Activated CD8-positive, alpha-beta memory T cell treated with anti-CD3 and anti-CD28 coated beads, Interleukin-2, amount 50 U/mL, for 48 hours (primary cell): Measurements from ENCODE around the gene CCM2L.
A peak's percentile ranks its signal among the peaks of the same experiment; 100 is the strongest.

ENCODE experiments used
- DNase-seq: peaks from one replicate; pipeline ENCODE4 v3.0.0-alpha.2; 2020

The CCM2L gene

DNA sequence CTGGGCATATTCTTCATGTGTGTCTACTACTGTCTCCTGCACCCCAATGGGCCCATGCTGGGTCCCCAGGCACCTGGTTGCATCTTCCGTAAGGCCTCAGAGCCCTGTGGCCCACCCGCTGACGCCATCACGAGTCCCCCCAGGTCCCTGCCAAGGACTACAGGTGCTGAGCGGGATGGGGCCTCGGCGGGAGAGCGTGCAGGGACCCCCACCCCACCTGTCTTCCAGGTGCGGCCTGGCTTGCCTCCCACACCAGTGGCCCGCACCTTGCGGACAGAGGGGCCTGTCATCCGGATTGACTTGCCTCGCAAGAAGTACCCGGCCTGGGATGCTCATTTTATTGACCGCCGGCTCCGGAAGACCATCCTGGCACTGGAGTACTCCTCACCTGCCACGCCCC lies 13.2 kb upstream of the CCM2L start:
- DNase-seq = no peak

DNA sequence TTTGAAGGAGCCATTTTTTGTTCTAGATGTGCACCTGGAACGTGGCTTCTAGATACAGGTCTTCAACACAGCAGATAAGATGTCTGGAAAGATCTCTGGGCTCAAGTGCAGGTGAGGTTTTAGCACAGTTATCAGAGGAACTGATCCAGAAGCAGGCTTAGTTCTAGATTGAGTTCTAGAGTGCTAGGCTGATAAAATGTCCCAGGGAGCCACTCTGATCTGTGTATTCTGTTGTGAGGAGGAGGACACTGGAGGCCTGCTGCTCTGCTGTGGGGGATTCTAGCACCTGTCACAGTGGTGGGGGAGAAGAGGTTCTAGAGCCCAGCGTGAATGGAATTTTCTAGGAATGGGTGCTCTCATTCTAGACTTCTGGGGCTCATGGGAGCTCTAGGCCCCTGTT lies 12.0 kb upstream of the CCM2L start:
- no peak for DNase-seq

DNA sequence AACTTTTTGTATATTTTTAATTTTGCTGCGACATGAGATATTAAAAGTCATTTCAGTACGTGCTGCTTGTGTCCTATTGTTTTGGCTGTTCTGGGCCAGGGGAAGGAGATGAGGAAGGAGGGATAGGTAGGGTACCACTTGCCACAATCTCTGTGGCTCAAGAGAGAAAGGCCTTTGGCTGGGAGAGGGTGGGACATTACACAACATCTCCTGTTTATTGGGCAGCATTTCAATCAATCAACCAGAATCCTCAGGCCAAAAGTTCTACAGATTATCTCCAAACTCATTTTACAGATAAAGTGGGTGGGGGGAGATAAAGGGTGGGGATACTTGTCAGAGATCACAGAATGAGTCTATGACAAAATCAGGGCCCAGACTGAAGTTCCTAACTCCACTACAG lies 6.9 kb upstream of the CCM2L start:
- DNase-seq = no peak

DNA sequence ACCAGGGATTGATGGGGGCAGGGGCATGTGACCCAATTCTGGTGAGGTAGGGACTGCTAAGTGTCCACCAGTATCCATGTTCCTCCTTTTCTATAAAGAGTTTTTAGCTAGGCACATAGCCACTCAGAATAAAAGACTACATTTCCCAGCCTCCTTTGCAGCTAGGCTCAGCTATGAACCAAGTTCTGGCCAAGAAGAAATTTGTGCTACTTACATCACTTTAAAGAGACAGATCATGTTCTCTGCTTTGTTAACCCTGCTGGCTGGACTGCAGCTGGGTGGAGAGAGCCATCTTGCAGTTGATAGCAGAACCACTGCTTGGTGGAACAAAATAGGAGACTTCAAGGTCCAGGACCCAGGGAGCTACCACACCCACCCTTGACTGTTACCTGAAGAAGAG lies 5.3 kb upstream of the CCM2L start:
- no peak for DNase-seq

DNA sequence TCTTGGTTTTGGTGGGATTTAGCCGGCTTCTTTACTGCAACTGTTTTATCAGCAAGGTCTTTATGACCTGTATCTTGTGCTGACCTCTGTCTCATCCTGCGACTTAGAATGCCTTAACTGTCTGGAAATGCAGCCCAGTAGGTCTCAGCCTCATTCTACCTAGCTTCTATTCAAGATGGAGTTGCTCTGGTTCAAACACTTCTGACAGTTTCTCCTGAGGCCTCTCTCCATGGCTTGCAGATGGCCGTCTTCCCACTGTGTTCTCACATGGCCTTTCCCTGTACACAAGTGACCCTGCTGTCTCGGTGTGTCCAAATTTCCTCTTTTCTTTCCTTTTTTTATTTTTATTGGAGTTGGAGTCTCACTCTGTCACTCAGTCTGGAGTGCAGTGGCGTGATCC lies 4.2 kb upstream of the CCM2L start:
- no peak for DNase-seq

DNA sequence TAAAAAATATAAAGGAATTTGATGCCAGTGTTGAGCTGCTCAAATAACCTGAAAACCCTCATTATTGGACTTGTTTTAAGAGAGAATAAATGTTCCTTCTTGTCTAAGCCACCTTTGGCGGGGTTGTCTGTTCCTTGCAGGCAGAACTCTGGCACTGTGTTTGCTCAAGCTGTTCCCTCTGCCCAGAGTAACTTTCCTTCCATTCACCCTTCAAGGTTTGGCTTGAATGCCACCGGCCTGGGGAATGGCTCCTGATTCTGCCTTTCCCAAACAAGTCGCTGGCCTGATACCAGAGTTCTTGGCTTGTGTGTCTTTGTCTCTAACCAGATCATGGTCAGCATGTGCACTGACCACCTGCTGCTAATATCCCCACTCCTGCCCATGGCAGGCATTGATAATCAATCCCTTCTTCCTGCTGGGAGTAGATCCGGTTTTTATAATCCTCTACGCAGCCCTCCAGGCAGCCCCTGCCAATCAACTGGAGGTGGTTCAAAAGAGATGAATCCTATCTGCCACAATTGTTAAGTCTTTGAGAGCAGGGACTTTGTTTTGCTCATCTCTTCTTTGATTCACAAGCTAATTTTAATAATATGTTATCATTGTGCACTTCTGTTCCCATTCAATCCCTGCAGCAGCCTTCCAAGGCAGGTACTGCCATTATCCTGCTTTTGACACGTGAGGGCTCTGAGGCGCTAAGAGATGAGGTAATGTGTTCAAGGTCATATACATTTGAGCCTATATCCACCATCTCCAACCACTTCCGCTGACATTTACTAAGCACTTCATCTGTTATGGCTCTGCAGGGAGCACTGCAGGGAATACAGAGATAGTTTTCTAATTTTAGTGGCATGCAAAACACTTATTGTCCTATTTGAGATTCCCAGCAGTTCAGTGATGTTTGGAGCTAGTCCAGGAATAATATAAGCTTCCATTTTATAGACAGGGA lies 3.1 kb upstream of the CCM2L start:
- no peak for DNase-seq

DNA sequence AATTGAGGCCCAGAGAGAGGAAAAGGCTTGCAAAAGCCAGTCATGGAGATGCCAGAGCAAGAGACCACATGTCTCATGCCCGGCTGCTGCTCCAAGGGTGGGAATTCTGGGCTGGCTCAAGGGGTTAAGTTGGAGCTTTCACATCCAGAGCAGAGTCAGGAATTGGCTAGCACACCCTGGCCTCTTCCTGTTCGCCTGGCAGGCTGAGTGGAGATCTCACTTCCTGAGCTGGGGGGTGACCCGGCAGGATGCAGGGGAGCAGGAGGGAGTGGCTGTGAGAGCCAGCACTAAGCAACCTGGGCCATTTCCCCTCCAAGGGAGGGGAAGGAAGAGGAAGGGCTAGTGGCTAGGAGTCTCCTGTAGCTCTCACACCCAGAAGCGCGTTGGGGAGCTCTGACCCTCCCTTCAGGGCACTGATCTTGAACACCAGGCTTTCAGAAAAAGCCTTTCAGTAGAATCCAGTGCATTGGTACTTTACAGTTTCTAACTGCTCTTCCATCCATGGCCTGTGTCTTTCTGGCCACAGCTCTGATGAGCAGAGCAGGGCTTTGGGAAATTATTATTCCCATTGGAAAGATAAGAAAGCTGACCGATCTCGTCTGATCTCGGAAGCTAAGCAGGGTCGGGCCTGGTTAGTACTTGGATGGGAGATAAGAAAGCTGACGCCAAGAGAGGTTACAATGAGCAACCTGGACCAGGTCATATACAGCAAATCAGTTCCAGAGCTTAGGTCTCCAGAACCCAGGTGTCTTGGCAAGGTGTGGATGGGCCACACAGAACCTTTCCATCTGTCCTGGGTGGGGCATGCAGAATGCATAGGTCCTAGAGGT lies 2.2 kb upstream of the CCM2L start:
- DNase-seq = no peak

DNA sequence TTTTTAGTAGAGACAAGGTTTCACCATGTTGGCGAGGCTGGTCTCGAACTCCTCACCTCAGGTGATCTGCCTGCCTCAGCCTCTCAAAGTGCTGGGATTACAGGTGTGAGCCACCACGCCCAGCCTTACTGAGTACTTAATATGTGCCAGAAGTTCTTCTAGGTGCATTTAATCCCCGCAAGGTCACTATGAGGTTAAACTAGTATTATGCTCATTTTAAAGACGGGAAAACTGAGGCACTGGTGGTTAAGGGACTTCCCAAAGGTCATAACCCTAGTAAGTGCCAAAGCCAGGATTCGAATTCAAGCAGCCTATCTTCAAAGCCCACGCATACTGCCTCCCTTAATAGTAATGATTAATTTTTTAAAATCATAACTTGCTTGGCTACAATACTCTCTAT lies 674 bp upstream of the CCM2L start:
- DNase-seq = no peak

DNA sequence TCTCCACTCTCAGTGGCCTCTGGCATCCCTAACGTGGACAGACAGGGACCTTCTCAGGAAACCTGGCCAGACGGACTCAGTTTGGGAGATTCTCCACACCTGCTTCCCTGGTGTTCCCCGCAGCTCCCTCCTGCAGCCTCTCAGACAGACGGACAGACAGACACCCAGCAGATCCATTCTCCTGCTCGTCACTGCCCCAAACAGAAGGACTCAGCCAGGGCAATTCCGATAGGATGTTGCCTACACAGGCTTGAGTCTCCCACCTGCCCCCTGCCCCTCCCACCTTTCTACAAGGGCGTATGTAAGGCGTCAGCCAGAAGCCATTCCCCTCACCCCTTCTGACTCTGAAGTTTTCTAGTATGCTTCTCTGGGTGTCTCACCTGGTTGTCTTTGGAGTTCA lies 428 bp downstream of the CCM2L start:
- no peak for DNase-seq

DNA sequence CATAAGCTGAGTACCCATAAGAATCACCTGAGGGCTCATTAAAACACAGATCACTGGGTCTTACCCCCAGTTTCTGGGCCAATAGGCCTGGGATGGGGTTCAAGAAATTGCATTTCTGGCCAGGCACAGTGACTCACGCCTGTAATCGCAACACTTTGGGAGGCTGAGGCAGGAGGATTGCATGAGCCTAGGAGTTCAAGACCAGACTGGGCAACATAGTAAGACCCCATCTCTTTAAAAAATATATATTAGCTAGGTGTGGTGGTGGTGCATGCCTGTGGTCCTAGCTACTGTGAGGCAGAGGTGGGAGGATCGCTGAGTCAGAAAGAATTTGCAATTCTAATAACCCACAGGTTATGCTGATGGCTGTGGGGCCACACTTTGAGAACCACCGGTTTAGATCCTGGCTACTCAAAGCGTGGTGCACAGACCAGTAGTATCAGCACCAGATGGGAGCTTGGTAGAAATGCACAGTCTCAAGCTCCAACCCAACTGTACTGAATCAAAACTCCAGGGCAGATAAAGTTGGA lies 2.0 kb downstream of the CCM2L start:
- DNase-seq = no peak

DNA sequence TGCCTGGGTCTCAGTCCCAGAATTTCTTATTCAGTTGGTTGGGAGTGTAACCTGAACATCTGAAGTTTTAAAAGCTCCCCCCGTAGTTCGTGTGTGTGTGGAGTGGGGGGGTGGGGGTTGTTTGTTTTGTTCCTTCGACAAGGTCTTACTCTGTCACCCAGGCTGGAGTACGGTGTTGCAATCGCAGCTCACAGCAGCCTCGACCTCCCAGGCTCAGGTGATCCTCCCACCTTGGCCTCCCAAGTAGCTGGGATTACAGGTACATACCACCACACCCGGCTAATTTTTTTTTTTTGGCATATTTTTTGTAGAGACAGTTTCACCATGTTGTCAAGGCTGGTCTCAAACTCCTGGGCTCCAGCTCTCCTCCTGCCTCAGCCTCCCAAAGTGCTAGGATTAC lies 3.1 kb downstream of the CCM2L start:
- DNase-seq = no peak

DNA sequence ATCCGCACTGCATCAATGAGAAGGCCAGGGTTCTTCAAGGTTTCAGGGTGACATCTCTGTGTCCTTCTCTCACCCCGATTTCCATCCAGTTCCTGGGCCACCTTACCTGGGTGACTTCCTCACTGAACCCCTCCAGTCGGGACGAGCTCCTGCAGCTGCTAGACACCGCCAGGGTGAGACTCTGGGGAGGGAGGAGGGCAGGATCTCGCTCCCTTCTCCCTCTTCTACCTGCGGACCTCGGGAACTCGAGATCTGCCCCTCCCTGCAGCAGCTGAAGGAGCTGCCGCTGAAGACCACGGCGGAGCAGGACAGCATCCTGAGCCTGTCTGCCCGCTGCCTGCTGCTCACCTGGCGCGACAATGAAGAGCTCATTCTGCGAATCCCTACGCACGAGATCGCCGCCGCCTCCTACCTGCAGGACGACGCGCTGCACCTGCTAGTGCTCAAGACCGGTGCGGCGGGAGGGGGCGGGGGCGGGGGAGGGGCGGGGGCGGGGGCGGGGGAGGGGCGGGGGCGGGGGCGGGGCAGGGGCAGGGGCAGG lies 7.5 kb downstream of the CCM2L start:
- DNase-seq = no peak

DNA sequence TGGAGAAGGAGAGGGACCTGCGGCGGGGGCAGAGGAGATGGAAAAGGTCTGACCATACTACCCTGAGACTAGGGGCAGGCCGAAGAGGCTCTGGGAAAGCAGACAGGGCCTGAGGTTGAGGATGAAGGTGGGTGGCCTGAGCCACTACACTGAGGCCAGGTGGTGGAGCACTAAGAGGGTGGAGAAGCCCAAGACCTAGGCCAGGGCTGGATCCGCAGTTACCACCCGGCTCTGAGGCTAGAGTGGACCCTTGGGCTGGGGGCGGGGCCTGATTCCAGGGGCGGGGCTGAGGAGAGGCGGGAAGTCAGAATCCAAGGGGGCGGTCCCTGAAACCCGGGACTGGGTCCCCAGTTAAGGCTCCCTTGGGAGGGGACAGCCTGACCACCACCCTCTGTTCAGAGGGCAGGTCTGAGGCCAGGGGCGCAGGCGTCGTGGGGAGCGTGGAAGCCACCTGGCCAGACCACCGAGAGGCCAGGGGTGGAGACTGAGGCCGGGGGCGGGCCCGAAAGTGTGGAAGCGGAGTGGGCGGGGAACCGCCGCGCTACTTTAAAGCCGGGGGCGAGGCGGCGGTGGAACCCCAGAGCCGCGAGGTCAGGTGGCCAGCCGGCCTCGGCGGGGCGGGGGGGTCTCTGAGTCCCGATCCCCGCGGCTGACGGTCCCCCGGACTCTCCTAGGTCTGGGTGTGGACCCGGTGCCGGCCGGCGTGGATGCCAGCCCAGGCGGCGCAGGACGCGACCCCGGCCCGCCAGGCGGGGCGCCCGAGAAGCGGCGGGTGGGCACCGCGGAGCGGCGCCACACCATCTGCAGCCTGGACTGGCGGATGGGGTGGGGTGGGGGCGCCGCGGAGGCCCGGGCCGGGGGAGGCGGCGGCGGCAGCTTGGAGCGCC lies 8.3 kb downstream of the CCM2L start:
- DNase-seq = peak; percentile 71

DNA sequence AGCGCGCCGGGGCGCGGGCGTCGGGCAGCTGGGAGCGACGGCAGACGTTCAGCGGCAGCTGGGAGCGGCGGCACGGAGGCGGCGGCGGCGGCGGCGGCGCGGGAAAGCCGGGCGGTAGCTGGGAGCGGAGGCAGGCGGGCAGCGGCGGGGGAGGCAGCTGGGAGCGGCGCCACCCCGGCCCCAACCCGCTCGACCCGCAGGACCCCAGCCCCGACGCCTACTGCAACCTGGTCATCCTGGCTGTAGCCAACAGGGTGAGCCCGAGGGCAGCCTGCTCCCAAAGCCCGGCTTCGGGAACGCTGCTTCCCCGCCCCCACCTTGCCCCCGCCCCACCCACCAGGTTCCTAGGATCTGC lies 8.9 kb downstream of the CCM2L start:
- DNase-seq = no peak

DNA sequence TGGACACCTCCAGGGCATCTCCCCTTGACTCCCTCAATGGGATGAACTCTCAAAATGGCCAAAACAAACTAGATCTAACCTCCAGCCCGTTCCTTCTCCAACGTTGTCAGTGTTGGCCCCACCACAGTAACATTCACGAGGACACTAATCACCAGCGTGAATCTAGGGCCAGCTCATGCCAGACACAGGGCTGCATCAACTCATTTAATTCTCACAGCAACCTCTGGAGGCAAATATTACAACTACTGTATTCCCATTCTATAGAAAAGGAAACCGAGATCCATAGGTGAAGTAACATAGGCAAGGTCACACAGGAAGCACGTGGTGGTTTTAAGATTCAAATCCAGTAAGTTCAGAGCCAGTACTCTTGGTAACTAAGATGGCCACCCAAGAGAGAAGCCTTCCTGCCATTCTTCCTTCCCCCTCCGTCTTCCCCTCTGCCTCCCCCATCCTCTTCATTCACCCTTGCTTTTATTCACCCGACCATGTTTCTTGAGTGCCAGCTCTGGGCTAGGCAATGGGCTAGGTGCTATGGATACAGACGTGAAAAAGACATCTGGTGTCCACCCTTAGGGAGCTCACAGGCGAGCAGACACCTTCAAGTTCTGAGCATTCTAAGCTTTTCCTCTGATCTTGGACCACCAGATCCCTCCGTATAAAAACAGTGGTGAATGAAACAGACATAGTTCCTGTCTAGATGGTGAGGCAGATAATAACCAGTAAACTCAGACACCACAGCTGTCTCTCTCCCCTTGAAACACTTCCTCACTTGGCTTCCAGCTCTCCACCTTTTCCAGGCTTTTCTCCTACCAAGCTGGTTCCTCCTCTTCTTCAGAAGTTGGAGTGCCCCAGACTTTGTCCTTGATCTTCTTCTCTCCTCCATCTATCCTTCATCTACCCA lies 9.6 kb downstream of the CCM2L start:
- DNase-seq = no peak

DNA sequence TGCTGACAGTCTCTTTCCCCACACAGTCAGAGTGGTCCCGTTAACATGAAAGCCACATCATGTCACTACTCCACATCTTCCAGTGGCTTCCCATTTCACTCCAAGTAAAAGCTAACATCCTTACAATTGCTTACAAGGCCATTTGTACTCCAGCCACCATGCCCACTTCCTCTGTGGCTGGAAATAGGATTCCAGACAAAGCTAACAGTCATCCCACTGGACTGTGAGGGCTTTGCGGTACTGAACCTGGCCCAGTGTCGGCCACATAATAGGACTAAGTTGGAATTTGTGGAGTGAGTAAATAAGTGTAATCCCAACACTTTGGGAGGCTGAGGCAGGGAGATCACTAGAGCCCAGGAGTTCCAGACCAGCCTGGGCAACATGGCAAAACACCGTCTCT lies 10.9 kb downstream of the CCM2L start:
- no peak for DNase-seq

DNA sequence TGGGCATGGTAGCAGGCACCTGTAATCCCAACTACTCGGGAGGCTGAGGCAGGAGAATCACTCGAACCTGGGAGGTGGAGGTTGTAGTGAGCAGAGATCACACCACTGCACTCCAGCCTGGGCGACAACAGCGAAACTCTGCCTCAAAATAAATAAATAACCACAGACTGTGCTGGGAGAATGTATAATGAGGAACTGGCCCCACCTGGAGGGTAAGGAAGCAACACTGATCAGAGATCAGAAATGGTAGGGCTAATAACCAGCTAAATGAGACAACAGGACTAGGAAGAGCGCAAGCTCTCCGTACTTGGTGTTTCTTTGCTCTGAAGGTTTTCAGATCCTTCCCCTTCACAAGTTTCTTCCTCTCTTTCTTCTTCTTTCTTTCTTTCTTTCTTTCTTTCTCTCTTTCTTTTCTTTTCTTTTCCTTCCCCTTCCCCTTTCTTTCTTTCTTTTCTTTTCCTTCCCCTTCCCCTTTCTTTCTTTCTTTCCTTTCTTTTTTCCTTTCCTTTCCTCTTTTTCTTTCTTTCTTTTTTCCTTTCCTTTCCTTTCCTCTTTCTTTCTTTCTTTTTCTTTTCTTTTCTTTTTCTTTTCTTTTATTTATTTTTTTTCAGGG lies 14.6 kb downstream of the CCM2L start:
- DNase-seq = no peak

DNA sequence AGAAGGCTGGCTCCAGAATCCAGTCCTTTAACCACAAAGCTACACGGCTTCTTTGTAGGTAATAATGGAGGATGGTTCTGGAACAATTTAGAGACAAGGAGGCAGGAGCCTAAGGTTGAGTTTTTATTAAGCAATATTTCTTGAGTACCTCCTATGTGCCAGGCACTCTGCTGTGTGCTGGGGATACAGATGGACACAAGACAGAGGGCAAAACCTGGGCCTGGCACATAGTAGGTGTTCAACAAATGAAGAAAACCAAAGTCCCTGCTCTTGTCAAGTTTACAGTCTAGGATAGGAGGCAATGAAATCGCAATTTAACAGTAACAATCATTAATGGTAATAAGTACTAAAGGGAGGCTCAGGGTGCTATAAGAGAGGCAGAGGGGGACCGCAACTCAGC lies 17.4 kb downstream of the CCM2L start:
- DNase-seq = no peak

DNA sequence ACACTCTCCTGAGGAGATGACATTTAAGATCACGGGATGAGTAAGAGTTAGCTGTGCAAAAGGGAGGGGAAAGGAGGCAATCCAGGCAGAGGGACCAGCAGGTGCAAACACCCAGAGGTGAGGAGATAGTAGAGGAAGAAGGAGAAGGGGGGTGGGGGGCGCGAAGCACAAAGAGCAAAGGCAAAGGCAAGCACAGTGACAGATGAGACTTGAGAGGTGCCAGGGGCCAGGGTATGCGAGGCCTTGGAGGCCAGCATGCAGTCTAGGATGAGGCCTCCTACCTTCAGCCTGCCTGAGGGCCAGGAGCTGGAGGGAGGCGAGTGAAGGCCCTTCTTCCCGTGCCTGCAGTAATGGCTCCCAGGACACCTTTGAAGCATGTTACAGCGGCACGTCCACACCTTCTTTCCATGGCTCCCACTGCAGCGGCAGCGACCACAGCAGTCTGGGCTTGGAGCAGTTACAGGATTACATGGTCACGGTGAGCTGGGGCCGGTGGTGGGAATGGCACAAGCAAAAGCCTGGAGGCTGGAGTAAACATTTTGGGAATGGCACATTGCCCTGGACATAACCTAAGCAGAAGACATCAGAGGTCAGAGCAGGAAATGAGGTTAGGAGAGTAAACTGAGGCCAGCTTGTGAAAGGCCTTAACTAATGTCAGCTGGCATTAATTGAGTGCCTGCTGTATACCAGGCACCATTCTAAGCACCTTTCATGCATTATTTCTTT lies 18.6 kb downstream of the CCM2L start:
- DNase-seq = no peak

DNA sequence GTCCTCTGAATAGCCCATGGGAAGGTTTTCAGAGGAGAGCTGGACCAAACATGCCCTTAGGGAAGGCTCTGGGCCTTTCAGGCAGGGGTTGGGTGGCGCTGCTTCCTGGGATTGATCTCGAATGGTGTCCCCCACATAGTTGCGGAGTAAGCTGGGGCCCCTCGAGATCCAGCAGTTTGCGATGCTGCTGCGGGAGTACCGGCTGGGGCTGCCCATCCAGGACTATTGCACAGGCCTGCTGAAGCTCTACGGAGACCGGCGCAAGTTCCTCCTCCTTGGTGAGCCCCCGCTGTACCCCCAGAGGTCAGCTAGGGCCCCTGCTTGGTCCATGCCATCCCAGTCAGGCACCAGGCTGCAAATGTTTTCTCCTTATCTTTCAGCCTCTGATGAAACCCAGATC lies 19.3 kb downstream of the CCM2L start:
- DNase-seq = no peak
